Neural progenitor cell (in vitro differentiated cells): ENCODE measurements around the gene ZDHHC14. TPM values are rescaled to one million over a fixed set of nuclear protein-coding genes. Genes with fewer than 3 reads are reported as not detected.

Source experiments
- DNase-seq: peaks from one replicate; pipeline ENCODE4 v3.0.0-alpha.2; 2016; ENCODE audit warnings: low spot score
- H2AFZ ChIP-seq: fragments of 200-600 bp; sonication (generic); replicated peaks from 2 replicates; pipeline ENCODE4 v1.6.1; 2016; ENCODE audit warnings: antibody characterized with exemption
- H3F3A ChIP-seq: fragments of 200-600 bp; sonication (generic); 2 replicates; pipeline ENCODE4 v1.6.1; 2016; ENCODE audit warnings: antibody characterized with exemption, low read depth
- H3K27ac ChIP-seq: fragments of 200-600 bp; sonication (generic); 2 replicates; pipeline ENCODE4 v1.5.1; 2016; ENCODE audit warnings: mild to moderate bottlenecking
- H3K27me3 ChIP-seq: fragments of 200-600 bp; sonication (generic); 2 replicates; pipeline ENCODE4 v1.6.1; 2016; ENCODE audit warnings: mild to moderate bottlenecking, moderate library complexity
- H3K36me3 ChIP-seq: fragments of 200-600 bp; sonication (generic); 2 replicates; pipeline ENCODE4 v1.5.1; 2016
- H3K4me1 ChIP-seq: fragments of 200-600 bp; sonication (generic); 2 replicates; pipeline ENCODE4 v1.6.1; 2016; ENCODE audit warnings: mixed run types
- H3K4me2 ChIP-seq: fragments of 200-600 bp; sonication (generic); 2 replicates; pipeline ENCODE4 v1.6.1; 2016
- H3K4me3 ChIP-seq: fragments of 200-600 bp; sonication (generic); 2 replicates; pipeline ENCODE4 v1.5.1; 2016
- H3K79me2 ChIP-seq: fragments of 200-600 bp; sonication (generic); 2 replicates; pipeline ENCODE4 v1.6.1; 2016; ENCODE audit warnings: low read depth
- H3K9ac ChIP-seq: fragments of 200-600 bp; sonication (generic); 2 replicates; pipeline ENCODE4 v1.6.1; 2016
- H3K9me3 ChIP-seq: fragments of 200-600 bp; sonication (generic); 2 replicates; pipeline ENCODE4 v1.5.1; 2016; ENCODE audit warnings: low read depth
- H4K20me1 ChIP-seq: fragments of 200-600 bp; sonication (generic); 2 replicates; pipeline ENCODE4 v1.6.1; 2016; ENCODE audit warnings: low read depth
- H3K27ac Mint-ChIP-seq: 3 replicates; pipeline ENCODE4 v1.8.0; 2021; ENCODE audit warnings: mixed read lengths
- H3K27me3 Mint-ChIP-seq: 2 replicates; pipeline ENCODE4 v1.8.0; 2022; ENCODE audit warnings: low read depth, mild to moderate bottlenecking, inconsistent platforms, moderate library complexity, mixed read lengths; ENCODE audit not compliant: insufficient read depth
- H3K36me3 Mint-ChIP-seq: 3 replicates; pipeline ENCODE4 v1.8.0; 2021; ENCODE audit warnings: mixed read lengths
- H3K4me1 Mint-ChIP-seq: 3 replicates; pipeline ENCODE4 v1.8.0; 2021; ENCODE audit warnings: mixed read lengths
- H3K4me3 Mint-ChIP-seq: 3 replicates; pipeline ENCODE4 v1.8.0; 2021; ENCODE audit warnings: mild to moderate bottlenecking, moderate library complexity, mixed read lengths
- H3K9me3 Mint-ChIP-seq: 3 replicates; pipeline ENCODE4 v1.8.0; 2020; ENCODE audit warnings: mixed read lengths
- CTCF ChIP-seq: fragments of 200-600 bp; sonication (generic); IDR thresholded peaks from 2 replicates; pipeline ENCODE4 v1.5.1; 2017; ENCODE audit warnings: antibody characterized with exemption, mild to moderate bottlenecking
- EZH2 ChIP-seq: fragments of 200-600 bp; sonication (generic); IDR thresholded peaks from 2 replicates; pipeline ENCODE4 v1.6.1; 2017; ENCODE audit warnings: antibody characterized with exemption, mild to moderate bottlenecking, moderate library complexity
- EZH2phosphoT487 ChIP-seq: fragments of 200-600 bp; sonication (generic); IDR thresholded peaks from 2 replicates; pipeline ENCODE4 v1.6.1; 2017; ENCODE audit warnings: antibody characterized with exemption
- total RNA-seq: library from RNA; depleted of rRNA; stranded (reverse); fragments of >200 nt; gene quantifications from 2 replicates; pipeline ENCODE4 v1.2.3, GENCODE V29; 2015; ENCODE audit warnings: low replicate concordance

ZDHHC14 gene
- total RNA-seq, 1 donor from 2014 or later, result 14.5 TPM

GRCh38 chr6:157555455-157556143 is 174.6 kb downstream of the ZDHHC14 start:
- Mint-ChIP-seq H3K27ac (peak overlapping the region; percentile 6), H3K4me3 (peak overlapping the region; percentile 12), H3K4me1 (peaks cover 75% of the 10 kb centered on the region), H3K36me3 (no peaks in the 10 kb centered on the region), H3K27me3 (peaks cover 8% of the 10 kb centered on the region), H3K9me3 (no peaks in the 10 kb centered on the region)
- no peak overlapping the region for H3K9ac ChIP-seq
- H3K36me3 ChIP-seq, result no peaks in the 10 kb centered on the region
- H3K27me3 ChIP-seq, result no peaks in the 10 kb centered on the region
- H3K79me2 ChIP-seq, result no peaks in the 10 kb centered on the region
- H3K4me3 ChIP-seq, result no peak overlapping the region
- peak overlapping the region; percentile 54 for H3K4me2 ChIP-seq
- H3F3A ChIP-seq, result peaks cover 58% of the 10 kb centered on the region
- H3K4me1 ChIP-seq, result peaks cover 79% of the 10 kb centered on the region
- H3K27ac ChIP-seq, result peak overlapping the region; percentile 68
- H3K9me3 ChIP-seq, result no peaks in the 10 kb centered on the region
- DNase-seq, result peak; percentile 78
- no peaks in the 10 kb centered on the region for H4K20me1 ChIP-seq
- TF ChIP-seq CTCF, result no peak
- no peak for TF ChIP-seq EZH2phosphoT487
- TF ChIP-seq EZH2, result no peak
- H2AFZ ChIP-seq, result peak overlapping the region; percentile 19

GRCh38 chr6:157556144-157556645 is 175.2 kb downstream of the ZDHHC14 start:
- H3K4me3 ChIP-seq, result no peak overlapping the region
- H3K36me3 ChIP-seq, result no peaks in the 10 kb centered on the region
- peak overlapping the region; percentile 44 for H3K4me3 Mint-ChIP-seq
- peaks cover 75% of the 10 kb centered on the region for H3K4me1 ChIP-seq
- peaks cover 8% of the 10 kb centered on the region for H3K27me3 Mint-ChIP-seq
- peak overlapping the region; percentile 68 for H3K27ac ChIP-seq
- H3K9me3 ChIP-seq, result no peaks in the 10 kb centered on the region
- DNase-seq, result no peak
- no peaks in the 10 kb centered on the region for H3K27me3 ChIP-seq
- peak overlapping the region; percentile 54 for H3K4me2 ChIP-seq
- peaks cover 55% of the 10 kb centered on the region for H3F3A ChIP-seq
- H4K20me1 ChIP-seq, result no peaks in the 10 kb centered on the region
- no peak overlapping the region for H3K9ac ChIP-seq
- peak overlapping the region; percentile 71 for H3K27ac Mint-ChIP-seq
- H3K36me3 Mint-ChIP-seq, result no peaks in the 10 kb centered on the region
- no peaks in the 10 kb centered on the region for H3K79me2 ChIP-seq
- TF ChIP-seq CTCF, result no peak
- TF ChIP-seq EZH2phosphoT487, result no peak
- TF ChIP-seq EZH2, result no peak
- H2AFZ ChIP-seq, result no peak overlapping the region
- no peaks in the 10 kb centered on the region for H3K9me3 Mint-ChIP-seq
- peaks cover 78% of the 10 kb centered on the region for H3K4me1 Mint-ChIP-seq

- no peaks in the 10 kb centered on the region for H3K79me2 ChIP-seq
- TF ChIP-seq EZH2phosphoT487, result no peak
- TF ChIP-seq CTCF, result no peak
- no peak for TF ChIP-seq EZH2
- H3K36me3 Mint-ChIP-seq, result no peaks in the 10 kb centered on the region
- peaks cover 68% of the 10 kb centered on the region for H3K4me1 ChIP-seq
- H4K20me1 ChIP-seq, result no peaks in the 10 kb centered on the region
- no peak overlapping the region for H3K9ac ChIP-seq
- no peak for DNase-seq
- H3K4me2 ChIP-seq, result peak overlapping the region; percentile 54
- no peak overlapping the region for H2AFZ ChIP-seq
- no peaks in the 10 kb centered on the region for H3K9me3 ChIP-seq
- H3K27ac ChIP-seq, result peak overlapping the region; percentile 68
- no peak overlapping the region for H3K4me3 ChIP-seq
- H3K4me3 Mint-ChIP-seq, result peak overlapping the region; percentile 44
- H3K27me3 ChIP-seq, result no peaks in the 10 kb centered on the region
- H3K4me1 Mint-ChIP-seq, result peaks cover 75% of the 10 kb centered on the region
- no peaks in the 10 kb centered on the region for H3K9me3 Mint-ChIP-seq
- H3F3A ChIP-seq, result peaks cover 48% of the 10 kb centered on the region
- peak overlapping the region; percentile 71 for H3K27ac Mint-ChIP-seq
- H3K27me3 Mint-ChIP-seq, result peaks cover 8% of the 10 kb centered on the region
- no peaks in the 10 kb centered on the region for H3K36me3 ChIP-seq
Observed at GRCh38 chr6:157556671-157557430, 175.9 kb downstream of the ZDHHC14 start.
